IPS-15b (cell line): ENCODE results near the gene HMGN4.
A peak's percentile ranks its signal among the peaks of the same experiment; 100 is the strongest.

Source experiments
- H3K27me3 ChIP-seq: one replicate; pipeline ENCODE4 v1.6.1; 2013; ENCODE audit warnings: low read length; ENCODE audit not compliant: control insufficient read depth, insufficient read depth
- H3K36me3 ChIP-seq: one replicate; pipeline ENCODE4 v1.6.1; 2013; ENCODE audit warnings: low read length; ENCODE audit not compliant: control insufficient read depth, insufficient read depth
- H3K4me1 ChIP-seq: one replicate; pipeline ENCODE4 v1.6.1; 2013; ENCODE audit warnings: mild to moderate bottlenecking, low read length; ENCODE audit not compliant: control insufficient read depth, insufficient read depth
- H3K4me3 ChIP-seq: one replicate; pipeline ENCODE4 v1.5.1; 2013; ENCODE audit warnings: low read depth, low read length
- H3K9ac ChIP-seq: one replicate; pipeline ENCODE4 v1.6.1; 2013; ENCODE audit warnings: low read depth, mild to moderate bottlenecking, low read length
- H3K9me3 ChIP-seq: one replicate; pipeline ENCODE4 v1.6.1; 2013; ENCODE audit warnings: mild to moderate bottlenecking, low read length; ENCODE audit not compliant: control insufficient read depth, insufficient read depth

Gene HMGN4

DNA sequence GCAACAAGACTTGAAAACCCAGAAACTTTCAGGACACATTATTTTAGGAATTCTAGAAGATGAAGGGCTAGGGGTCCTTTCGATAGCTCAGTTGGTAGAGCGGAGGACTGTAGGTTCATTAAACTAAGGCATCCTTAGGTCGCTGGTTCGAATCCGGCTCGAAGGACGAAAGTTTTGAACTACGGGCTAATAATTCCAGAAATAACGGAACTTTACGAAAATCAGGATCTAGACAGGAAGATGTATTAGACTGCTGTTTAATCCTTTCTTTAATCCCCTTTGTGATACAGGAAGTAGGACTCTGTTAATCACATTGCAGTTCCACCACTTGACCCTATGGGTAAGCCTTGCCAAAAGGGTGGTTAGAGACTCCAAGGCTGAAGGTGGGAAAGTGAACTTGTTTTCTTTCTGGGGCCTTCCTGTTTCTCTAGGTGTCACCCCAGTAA, 37.4 kb downstream of the HMGN4 start:
- H3K4me1 ChIP-seq, result peaks cover 5% of the 10 kb centered on the region
- H3K9me3 ChIP-seq, result no peaks in the 10 kb centered on the region
- no peaks in the 10 kb centered on the region for H3K36me3 ChIP-seq
- peak overlapping the region; percentile 31 for H3K4me3 ChIP-seq
- H3K9ac ChIP-seq, result no peak overlapping the region
- peaks cover 5% of the 10 kb centered on the region for H3K27me3 ChIP-seq

DNA sequence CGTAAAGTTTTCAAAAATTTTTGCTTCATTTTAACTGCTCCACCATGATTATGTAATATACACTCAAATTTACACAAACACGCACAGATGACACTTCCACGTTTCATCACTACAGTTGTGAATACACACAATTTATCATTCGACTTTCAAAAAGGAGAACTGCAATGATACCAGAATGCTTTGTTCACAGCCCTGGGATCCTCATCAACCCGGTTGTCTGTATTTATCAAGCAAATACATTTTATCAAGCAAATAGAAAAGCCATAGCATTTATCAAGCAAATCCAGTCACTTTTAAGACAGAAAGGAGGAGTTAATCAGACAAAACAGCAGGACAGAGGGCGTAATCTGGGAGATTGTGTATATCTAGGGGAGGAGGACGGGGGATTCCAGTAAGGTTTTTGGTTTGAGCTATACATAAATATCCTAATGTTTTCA, 38.3 kb downstream of the HMGN4 start:
- peaks cover 5% of the 10 kb centered on the region for H3K4me1 ChIP-seq
- no peaks in the 10 kb centered on the region for H3K9me3 ChIP-seq
- no peaks in the 10 kb centered on the region for H3K36me3 ChIP-seq
- peaks cover 5% of the 10 kb centered on the region for H3K27me3 ChIP-seq
- no peak overlapping the region for H3K9ac ChIP-seq
- H3K4me3 ChIP-seq, result peak overlapping the region; percentile 33

DNA sequence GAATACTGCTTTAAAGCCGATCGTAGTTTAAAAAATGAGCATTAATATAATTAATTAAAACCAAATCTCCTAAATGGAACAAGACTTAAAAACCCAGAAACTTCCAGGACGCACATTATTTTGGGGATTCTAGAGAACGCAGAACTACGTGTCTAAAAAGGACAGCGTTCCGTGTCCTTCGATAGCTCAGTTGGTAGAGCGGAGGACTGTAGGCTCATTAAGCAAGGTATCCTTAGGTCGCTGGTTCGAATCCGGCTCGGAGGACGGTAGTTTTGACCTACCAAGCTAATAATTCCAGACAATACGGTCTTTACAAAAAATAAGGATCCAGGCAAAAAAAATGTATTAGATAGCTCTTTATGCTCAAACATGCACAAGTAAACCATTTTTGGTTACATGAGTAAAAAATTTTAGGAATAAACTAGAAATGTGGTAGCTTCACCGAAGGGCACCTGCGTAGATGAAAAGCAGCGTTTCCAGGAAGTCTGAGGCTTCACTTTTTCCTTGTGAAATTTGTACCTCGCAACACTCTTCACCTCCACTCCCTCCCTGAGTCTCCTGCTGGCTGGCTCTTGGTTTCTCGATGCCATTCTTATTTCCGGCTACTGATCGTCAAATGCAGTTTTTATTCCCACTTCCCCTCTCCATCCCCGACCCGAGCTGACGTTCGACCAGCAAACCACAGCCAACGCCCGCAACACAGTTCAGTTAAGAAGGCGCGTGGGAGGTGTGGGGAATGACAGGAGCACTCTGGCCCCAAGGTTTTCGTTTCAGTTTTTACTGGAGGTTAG, 39.0 kb downstream of the HMGN4 start:
- Histone ChIP-seq H3K27me3 (peaks cover 5% of the 10 kb centered on the region), H3K9ac (no peak overlapping the region), H3K4me3 (peak overlapping the region; percentile 60), H3K36me3 (no peaks in the 10 kb centered on the region), H3K4me1 (peaks cover 5% of the 10 kb centered on the region), H3K9me3 (no peaks in the 10 kb centered on the region)

DNA sequence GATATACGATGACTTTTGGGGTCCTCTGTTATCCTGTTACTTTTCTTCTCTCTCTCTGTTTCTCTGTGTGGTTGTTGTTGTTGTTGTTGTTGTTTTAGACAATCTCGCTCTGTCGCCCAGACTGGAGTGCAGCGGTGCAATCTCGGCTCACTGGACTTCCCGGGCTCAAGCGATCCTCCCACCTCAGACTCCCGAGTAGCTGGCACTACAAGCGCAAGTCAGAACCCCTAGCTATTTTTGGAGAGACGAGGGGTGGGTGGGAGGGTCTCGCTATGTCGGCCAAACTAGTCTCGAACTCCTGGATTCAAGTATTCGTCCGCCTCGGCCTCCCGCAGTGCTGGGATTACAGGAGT, 39.5 kb downstream of the HMGN4 start:
- no peaks in the 10 kb centered on the region for H3K36me3 ChIP-seq
- H3K27me3 ChIP-seq, result peaks cover 5% of the 10 kb centered on the region
- H3K4me3 ChIP-seq, result peak overlapping the region; percentile 60
- H3K9ac ChIP-seq, result no peak overlapping the region
- no peaks in the 10 kb centered on the region for H3K9me3 ChIP-seq
- H3K4me1 ChIP-seq, result peaks cover 5% of the 10 kb centered on the region

DNA sequence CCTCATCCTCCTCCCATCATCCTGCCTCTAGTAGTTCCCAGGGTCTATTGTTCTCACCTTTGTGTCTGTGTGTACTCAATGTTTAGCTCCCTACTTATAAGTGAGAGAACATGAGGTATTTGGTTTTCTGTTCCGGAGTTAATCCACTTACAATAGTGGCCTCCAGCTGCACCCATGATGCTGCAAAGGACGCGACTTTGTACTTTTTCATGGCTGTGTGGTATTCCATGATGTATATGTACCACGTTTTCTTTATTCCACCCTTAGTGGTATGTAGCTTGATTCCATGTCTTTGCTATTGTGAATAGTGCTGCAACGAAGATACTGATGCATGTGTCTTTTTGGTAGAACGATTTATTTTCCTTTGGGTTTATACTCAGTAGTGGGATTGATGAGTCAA, 40.1 kb downstream of the HMGN4 start:
- H3K27me3 ChIP-seq, result peaks cover 5% of the 10 kb centered on the region
- peaks cover 5% of the 10 kb centered on the region for H3K4me1 ChIP-seq
- H3K9me3 ChIP-seq, result no peaks in the 10 kb centered on the region
- H3K9ac ChIP-seq, result no peak overlapping the region
- H3K4me3 ChIP-seq, result no peak overlapping the region
- H3K36me3 ChIP-seq, result no peaks in the 10 kb centered on the region

DNA sequence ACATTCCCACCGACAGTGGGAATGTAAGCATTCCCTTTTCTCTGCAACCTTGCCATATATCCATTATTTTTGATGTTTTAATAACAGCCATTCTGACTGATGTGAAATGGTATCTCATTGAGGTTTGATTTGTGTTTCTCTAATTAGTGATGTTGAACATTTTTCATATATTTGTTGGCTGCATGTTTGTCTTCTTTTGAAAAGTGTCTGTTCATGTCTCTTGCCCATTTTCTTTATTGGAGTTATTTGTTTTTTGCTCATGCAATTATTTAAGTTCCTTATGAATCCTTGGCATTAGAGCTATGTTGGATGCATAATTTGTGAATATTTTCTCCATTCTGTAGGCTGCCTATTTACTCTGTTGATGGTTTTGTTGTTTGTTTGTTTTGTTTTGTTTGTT, 40.6 kb downstream of the HMGN4 start:
- Histone ChIP-seq H3K4me3 (no peak overlapping the region), H3K9me3 (no peaks in the 10 kb centered on the region), H3K27me3 (peaks cover 5% of the 10 kb centered on the region), H3K9ac (no peak overlapping the region), H3K36me3 (no peaks in the 10 kb centered on the region), H3K4me1 (peaks cover 5% of the 10 kb centered on the region)

- peaks cover 10% of the 10 kb centered on the region for H3K27me3 ChIP-seq
- H3K9me3 ChIP-seq, result no peaks in the 10 kb centered on the region
- no peaks in the 10 kb centered on the region for H3K4me1 ChIP-seq
- H3K4me3 ChIP-seq, result no peak overlapping the region
- no peak overlapping the region for H3K9ac ChIP-seq
- H3K36me3 ChIP-seq, result no peaks in the 10 kb centered on the region
Observed at GRCh38 chr6:26581164-26581915, 43.2 kb downstream of the HMGN4 start.

DNA sequence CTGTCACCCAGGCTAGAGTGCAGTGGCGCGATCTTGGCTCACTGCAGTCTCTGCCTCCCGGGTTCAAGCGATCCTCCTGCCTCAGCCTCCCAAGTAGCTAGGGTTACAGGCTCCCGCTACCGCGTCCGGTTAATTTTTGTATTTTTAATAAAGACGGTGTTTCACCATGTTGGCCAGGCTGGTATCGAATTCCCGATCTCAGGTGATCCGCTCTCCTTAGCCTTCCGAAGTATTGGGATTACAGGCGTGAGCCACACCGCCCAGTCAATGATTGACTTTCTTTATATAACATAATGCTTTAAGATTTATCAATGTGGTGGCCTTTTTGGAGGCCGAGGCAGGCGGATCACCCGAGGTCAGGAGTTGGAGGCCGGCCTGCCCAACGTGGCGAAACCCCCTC, 50.8 kb downstream of the HMGN4 start:
- Histone ChIP-seq H3K4me1 (no peaks in the 10 kb centered on the region), H3K9ac (no peak overlapping the region), H3K4me3 (no peak overlapping the region), H3K36me3 (no peaks in the 10 kb centered on the region), H3K9me3 (no peaks in the 10 kb centered on the region), H3K27me3 (peaks cover 5% of the 10 kb centered on the region)

DNA sequence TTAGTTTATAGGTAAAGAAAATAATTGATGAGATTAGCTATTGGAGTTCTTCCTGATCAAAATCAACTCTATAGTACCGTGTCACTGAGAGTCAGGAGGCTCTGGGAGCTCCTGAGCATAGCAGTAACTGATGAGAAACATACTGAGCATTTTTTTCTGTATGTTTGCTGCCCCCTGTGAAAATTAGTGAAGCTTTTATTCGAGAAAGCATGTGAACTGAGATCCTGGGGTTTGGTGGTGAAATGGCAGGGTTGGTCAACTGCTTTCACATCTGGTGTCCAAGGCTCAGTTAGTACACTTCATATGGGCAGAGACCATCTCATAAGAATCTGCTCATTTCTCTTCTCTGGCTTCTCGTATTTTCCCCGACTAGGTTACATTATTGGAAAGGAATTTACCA, 54.5 kb downstream of the HMGN4 start:
- Histone ChIP-seq H3K27me3 (no peaks in the 10 kb centered on the region), H3K9me3 (no peaks in the 10 kb centered on the region), H3K4me3 (no peak overlapping the region), H3K4me1 (peaks cover 2% of the 10 kb centered on the region), H3K9ac (no peak overlapping the region), H3K36me3 (no peaks in the 10 kb centered on the region)

DNA sequence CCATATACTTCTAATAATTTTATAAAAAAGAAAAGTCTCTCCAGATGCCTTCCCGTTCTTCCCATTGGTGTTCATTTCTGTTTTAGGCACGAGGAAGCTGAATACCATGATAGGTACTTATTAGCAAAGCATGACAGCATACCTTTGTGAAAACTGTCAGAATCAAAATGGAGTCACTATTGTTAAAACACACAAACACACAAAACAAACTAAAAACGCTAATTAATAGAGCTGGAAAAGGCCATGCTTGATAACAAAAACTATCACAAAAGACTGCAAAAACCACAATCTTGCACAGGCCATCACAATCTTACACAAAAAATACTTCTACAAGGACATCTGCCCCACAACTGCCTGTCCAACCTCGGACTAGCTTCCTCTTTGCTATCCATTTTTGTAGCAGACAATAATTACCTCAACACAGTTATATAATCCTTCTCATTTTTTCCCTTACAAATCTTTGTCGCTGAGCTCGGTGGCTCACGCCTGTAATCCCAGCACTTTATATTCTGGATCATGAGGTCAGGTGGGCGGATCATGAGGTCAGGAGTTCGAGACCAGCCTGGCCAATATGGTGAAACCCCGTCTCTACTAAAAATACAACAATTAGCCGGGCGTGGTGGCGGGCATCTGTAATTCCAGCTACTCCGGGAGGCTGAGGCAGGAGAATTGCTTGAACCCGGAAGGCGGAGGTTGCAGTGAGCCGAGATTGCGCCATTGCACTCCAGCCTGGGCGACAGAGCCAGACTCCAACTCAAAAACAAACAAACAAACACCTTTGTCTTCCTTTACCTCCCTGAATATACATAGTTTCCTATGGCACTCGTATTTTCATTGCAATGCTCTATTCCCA, 55.3 kb downstream of the HMGN4 start:
- Histone ChIP-seq H3K9me3 (no peaks in the 10 kb centered on the region), H3K4me3 (peak overlapping the region; percentile 99), H3K27me3 (no peaks in the 10 kb centered on the region), H3K4me1 (peaks cover 5% of the 10 kb centered on the region), H3K36me3 (peaks cover 4% of the 10 kb centered on the region), H3K9ac (no peak overlapping the region)

- Histone ChIP-seq H3K4me1 (peaks cover 5% of the 10 kb centered on the region), H3K27me3 (no peaks in the 10 kb centered on the region), H3K9me3 (no peaks in the 10 kb centered on the region), H3K36me3 (peaks cover 8% of the 10 kb centered on the region), H3K4me3 (peak overlapping the region; percentile 99), H3K9ac (no peak overlapping the region)
Observed at GRCh38 chr6:26594131-26594498, 55.9 kb downstream of the HMGN4 start.
